HTERT RPE-1 (cell line): ENCODE results near the gene MAP1LC3B2.

Source experiments
- in situ Hi-C: fragments of 300-500 bp; cut with MboI; formaldehyde crosslinking; loops from 4 replicates; pipeline ENCODE4 v1.14.3; 2020; ENCODE audit warnings: low sequenced_read_pairs

Gene MAP1LC3B2

GRCh38 chr12:116537101-116537904, 21.9 kb upstream of the MAP1LC3B2 start:
- in situ Hi-C loops = no loop called here

- in situ Hi-C loops = no loop called here
Observed at GRCh38 chr12:116538076-116538591, 21.0 kb upstream of the MAP1LC3B2 start.

- in situ Hi-C loops = no loop called here
Observed at GRCh38 chr12:116538682-116539305, 20.4 kb upstream of the MAP1LC3B2 start.

GRCh38 chr12:116539361-116539771, 19.8 kb upstream of the MAP1LC3B2 start:
- in situ Hi-C loops = no loop called here

GRCh38 chr12:116539905-116540482, 19.2 kb upstream of the MAP1LC3B2 start:
- in situ Hi-C loops = no loop called here

GRCh38 chr12:116540622-116541152, 18.5 kb upstream of the MAP1LC3B2 start:
- in situ Hi-C loops = no loop called here

- in situ Hi-C loops = no loop called here
Observed at GRCh38 chr12:116541547-116542344, 17.4 kb upstream of the MAP1LC3B2 start.

GRCh38 chr12:116542345-116542956, 16.7 kb upstream of the MAP1LC3B2 start:
- in situ Hi-C loops = no loop called here

GRCh38 chr12:116544656-116545055, 14.5 kb upstream of the MAP1LC3B2 start:
- in situ Hi-C loops = no loop called here

GRCh38 chr12:116545144-116545543, 14.0 kb upstream of the MAP1LC3B2 start:
- in situ Hi-C loops = no loop called here

- in situ Hi-C loops = no loop called here
Observed at GRCh38 chr12:116545936-116546335, 13.2 kb upstream of the MAP1LC3B2 start.

- in situ Hi-C loops = no loop called here
Observed at GRCh38 chr12:116547955-116548501, 11.2 kb upstream of the MAP1LC3B2 start.

- in situ Hi-C loops = no loop called here
Observed at GRCh38 chr12:116549993-116550392, 9.2 kb upstream of the MAP1LC3B2 start.

- in situ Hi-C loops = no loop called here
Observed at GRCh38 chr12:116551151-116551550, 8.0 kb upstream of the MAP1LC3B2 start.

GRCh38 chr12:116551619-116551951, 7.6 kb upstream of the MAP1LC3B2 start:
- in situ Hi-C loops = no loop called here

GRCh38 chr12:116551952-116552772, 7.0 kb upstream of the MAP1LC3B2 start:
- in situ Hi-C loops = no loop called here

GRCh38 chr12:116552773-116553373, 6.3 kb upstream of the MAP1LC3B2 start:
- in situ Hi-C loops = no loop called here

- in situ Hi-C loops = no loop called here
Observed at GRCh38 chr12:116556356-116556952, 2.7 kb upstream of the MAP1LC3B2 start.
